HG02840 (cell line): ENCODE measurements around the gene CDC40.
"Not testable (repeated sequence)": the region's sequence is repeated elsewhere in the genome, so short reads cannot be mapped to it uniquely, and the experiment has no call there.

Experiments used
- ATAC-seq: cut with Tn5 transposase; IDR thresholded peaks from one replicate; pipeline ENCODE4 v1.9.1; 2021; ENCODE audit warnings: mild to moderate bottlenecking, moderate library complexity, moderate number of reproducible peaks; ENCODE audit not compliant: unreplicated experiment, low FRiP score

CDC40 gene

GRCh38 chr6:110198561-110198960 lies 18.3 kb downstream of the CDC40 start:
- ATAC-seq, result no peak

- ATAC-seq, result no peak
Measured at GRCh38 chr6:110201151-110201884, 21.1 kb downstream of the CDC40 start.

- ATAC-seq, result no peak
Measured at GRCh38 chr6:110207652-110208051, 27.4 kb downstream of the CDC40 start.

- no peak for ATAC-seq
Measured at GRCh38 chr6:110211753-110212152, 31.5 kb downstream of the CDC40 start.

GRCh38 chr6:110214338-110214737 lies 34.1 kb downstream of the CDC40 start:
- no peak for ATAC-seq

- ATAC-seq, result no peak
Measured at GRCh38 chr6:110216140-110216539, 35.9 kb downstream of the CDC40 start.

GRCh38 chr6:110217266-110217665 lies 37.0 kb downstream of the CDC40 start:
- no peak for ATAC-seq

- no peak for ATAC-seq
Measured at GRCh38 chr6:110221738-110222137, 41.5 kb downstream of the CDC40 start.

GRCh38 chr6:110226261-110226660 lies 46.0 kb downstream of the CDC40 start:
- ATAC-seq, result no peak

- ATAC-seq, result no peak
Measured at GRCh38 chr6:110232450-110232849, 52.2 kb downstream of the CDC40 start.

- peak; percentile 92 for ATAC-seq
Measured at GRCh38 chr6:110233770-110234374, 53.6 kb downstream of the CDC40 start.

GRCh38 chr6:110236007-110236406 lies 55.8 kb downstream of the CDC40 start:
- not testable (repeated sequence) for ATAC-seq

GRCh38 chr6:110239526-110240274 lies 59.5 kb downstream of the CDC40 start:
- no peak for ATAC-seq

- not testable (repeated sequence) for ATAC-seq
Measured at GRCh38 chr6:110244621-110245020, 64.4 kb downstream of the CDC40 start.

GRCh38 chr6:110246378-110246777 lies 66.2 kb downstream of the CDC40 start:
- no peak for ATAC-seq

- ATAC-seq, result no peak
Measured at GRCh38 chr6:110246900-110247546, 66.8 kb downstream of the CDC40 start.

GRCh38 chr6:110250058-110250457 lies 69.8 kb downstream of the CDC40 start:
- ATAC-seq, result no peak

- no peak for ATAC-seq
Measured at GRCh38 chr6:110250838-110251237, 70.6 kb downstream of the CDC40 start.

- ATAC-seq, result no peak
Measured at GRCh38 chr6:110255211-110255750, 75.1 kb downstream of the CDC40 start.

- no peak for ATAC-seq
Measured at GRCh38 chr6:110256366-110256765, 76.1 kb downstream of the CDC40 start.

GRCh38 chr6:110265273-110265672 lies 85.0 kb downstream of the CDC40 start:
- no peak for ATAC-seq
